Neutrophil (primary cell): ENCODE measurements around the gene MXD3.

Experiments used
- H3K27ac ChIP-seq: fragments of 200-600 bp; sonication (generic); 2 replicates; pipeline ENCODE4 v1.5.1; 2016; ENCODE audit warnings: mild to moderate bottlenecking, moderate library complexity
- H3K27me3 ChIP-seq: fragments of 200-600 bp; sonication (generic); 2 replicates; pipeline ENCODE4 v1.6.0; 2016; ENCODE audit warnings: mild to moderate bottlenecking
- H3K36me3 ChIP-seq: fragments of 200-600 bp; sonication (generic); 2 replicates; pipeline ENCODE4 v1.5.1; 2017
- H3K4me1 ChIP-seq, 2 experiments: fragments of 200-600 bp in 1 of 2; sonication (generic) in 1 of 2; 1 replicate in 1 of 2; 2 replicates in 1 of 2; pipeline versions ENCODE4 v1.5.1 to v1.6.1; 2013 to 2016; ENCODE audit warnings: low read depth in 1 of 2, low read length in 1 of 2, mild to moderate bottlenecking in 1 of 2, moderate library complexity in 1 of 2; ENCODE audit not compliant: control insufficient read depth in 1 of 2, insufficient read depth in 1 of 2
- H3K4me3 ChIP-seq, 2 experiments: fragments of 200-600 bp in 1 of 2; sonication (generic) in 1 of 2; 1 replicate in 1 of 2; 2 replicates in 1 of 2; pipeline ENCODE4 v1.5.1; 2013 to 2016; ENCODE audit warnings: low read depth in 1 of 2, low read length in 1 of 2, mild to moderate bottlenecking in 1 of 2, moderate library complexity in 1 of 2
- H3K9me3 ChIP-seq: fragments of 200-600 bp; sonication (generic); 2 replicates; pipeline ENCODE4 v1.5.1; 2016
- TF ChIP-seq, protein P1 (sequence below): fragments of 200-600 bp; sonication (generic); IDR thresholded peaks from 2 replicates; pipeline ENCODE4 v1.5.1; 2016; ENCODE audit warnings: antibody characterized with exemption

MXD3 gene

DNA sequence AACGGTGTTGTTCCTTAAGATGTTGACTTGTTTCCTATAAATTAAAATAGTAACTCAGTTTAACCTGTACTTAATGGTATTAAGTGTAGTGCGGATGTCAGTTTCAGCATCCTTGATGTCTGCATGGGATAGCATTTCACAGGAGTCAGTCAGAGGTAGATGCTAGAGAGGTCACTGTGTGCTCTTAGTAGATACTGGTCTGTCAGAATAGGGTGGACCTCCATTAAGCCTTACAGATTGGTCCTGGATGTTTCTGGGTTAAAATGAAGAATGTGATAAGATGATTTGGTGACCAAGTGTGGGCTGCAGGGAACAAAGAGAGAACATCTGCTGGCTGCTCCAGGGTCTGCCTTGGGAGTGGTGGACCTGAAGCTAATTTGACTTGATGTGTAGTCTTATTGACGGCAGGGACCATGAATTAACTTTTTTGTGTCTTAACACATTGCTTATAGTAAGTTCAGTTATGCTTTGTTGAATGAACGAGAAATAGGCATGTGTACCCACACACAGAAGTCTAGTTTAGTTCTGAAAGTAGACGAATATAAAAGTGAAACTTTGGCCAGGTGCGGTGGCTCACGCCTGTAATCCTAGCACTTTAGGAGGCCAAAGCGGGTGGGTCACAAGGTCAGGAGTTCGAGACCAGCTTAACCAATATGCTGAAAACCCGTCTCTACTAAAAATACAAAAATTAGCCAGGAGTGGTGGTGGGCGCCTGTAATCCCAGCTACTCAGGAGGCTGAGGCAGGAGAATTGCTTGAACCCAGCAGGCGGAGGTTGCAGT, 20.7 kb downstream of the MXD3 start:
- no peak overlapping the region for H3K4me3 ChIP-seq
- no peak overlapping the region for H3K27ac ChIP-seq
- TF ChIP-seq, protein P1, sequence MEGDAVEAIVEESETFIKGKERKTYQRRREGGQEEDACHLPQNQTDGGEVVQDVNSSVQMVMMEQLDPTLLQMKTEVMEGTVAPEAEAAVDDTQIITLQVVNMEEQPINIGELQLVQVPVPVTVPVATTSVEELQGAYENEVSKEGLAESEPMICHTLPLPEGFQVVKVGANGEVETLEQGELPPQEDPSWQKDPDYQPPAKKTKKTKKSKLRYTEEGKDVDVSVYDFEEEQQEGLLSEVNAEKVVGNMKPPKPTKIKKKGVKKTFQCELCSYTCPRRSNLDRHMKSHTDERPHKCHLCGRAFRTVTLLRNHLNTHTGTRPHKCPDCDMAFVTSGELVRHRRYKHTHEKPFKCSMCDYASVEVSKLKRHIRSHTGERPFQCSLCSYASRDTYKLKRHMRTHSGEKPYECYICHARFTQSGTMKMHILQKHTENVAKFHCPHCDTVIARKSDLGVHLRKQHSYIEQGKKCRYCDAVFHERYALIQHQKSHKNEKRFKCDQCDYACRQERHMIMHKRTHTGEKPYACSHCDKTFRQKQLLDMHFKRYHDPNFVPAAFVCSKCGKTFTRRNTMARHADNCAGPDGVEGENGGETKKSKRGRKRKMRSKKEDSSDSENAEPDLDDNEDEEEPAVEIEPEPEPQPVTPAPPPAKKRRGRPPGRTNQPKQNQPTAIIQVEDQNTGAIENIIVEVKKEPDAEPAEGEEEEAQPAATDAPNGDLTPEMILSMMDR = no peak
- peaks cover 86% of the 10 kb centered on the region for H3K36me3 ChIP-seq
- H3K9me3 ChIP-seq = no peaks in the 10 kb centered on the region
- peaks cover 16% of the 10 kb centered on the region in 2 experiments for H3K4me1 ChIP-seq
- no peaks in the 10 kb centered on the region for H3K27me3 ChIP-seq

DNA sequence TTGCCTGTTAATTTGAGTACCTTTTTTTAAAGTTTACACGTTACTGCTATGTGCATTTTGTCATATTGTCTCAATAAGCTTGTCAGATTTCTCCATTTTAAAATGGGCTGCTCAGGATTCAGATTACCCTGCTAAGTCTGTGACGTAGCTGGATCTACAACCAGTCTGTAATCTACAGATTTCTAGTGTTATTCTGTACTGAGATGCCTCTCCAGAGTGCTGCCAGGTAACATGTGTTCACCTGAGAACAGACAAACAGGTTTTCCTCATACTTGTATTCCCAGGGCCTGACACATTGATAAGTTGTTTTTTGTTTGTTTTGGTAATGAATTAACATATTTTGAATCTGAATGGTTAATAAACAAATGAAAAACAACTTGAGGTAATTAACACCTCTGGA, 23.5 kb downstream of the MXD3 start:
- H3K4me1 ChIP-seq = no peaks in the 10 kb centered on the region
- H3K9me3 ChIP-seq = no peaks in the 10 kb centered on the region
- H3K36me3 ChIP-seq = peaks cover 89% of the 10 kb centered on the region
- TF ChIP-seq, protein P1 = no peak
- no peak overlapping the region for H3K27ac ChIP-seq
- H3K27me3 ChIP-seq = no peaks in the 10 kb centered on the region
- H3K4me3 ChIP-seq = no peak overlapping the region

DNA sequence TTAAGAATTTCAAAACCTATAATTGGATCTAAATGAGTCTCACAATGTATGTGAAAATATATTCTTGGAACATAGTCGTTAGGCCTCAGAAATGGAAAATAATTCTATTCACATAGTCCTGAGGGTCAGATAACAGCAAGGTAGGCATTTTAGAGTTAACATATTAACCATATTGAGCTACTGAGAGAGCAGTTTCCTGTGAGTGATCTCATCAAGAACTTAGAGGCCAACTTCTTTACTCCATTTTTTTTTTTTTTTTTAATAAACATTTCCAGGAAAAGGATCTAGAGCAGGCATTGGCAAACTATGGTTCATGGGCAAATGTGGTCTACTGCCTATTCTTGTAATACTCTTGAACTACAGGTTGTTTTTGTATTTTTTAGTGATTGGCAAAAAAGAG, 34.8 kb downstream of the MXD3 start:
- no peak overlapping the region for H3K27ac ChIP-seq
- no peak overlapping the region for H3K4me3 ChIP-seq
- H3K4me1 ChIP-seq = no peaks in the 10 kb centered on the region
- peaks cover 73% of the 10 kb centered on the region for H3K36me3 ChIP-seq
- H3K27me3 ChIP-seq = no peaks in the 10 kb centered on the region
- no peaks in the 10 kb centered on the region for H3K9me3 ChIP-seq
- TF ChIP-seq, protein P1 = no peak

DNA sequence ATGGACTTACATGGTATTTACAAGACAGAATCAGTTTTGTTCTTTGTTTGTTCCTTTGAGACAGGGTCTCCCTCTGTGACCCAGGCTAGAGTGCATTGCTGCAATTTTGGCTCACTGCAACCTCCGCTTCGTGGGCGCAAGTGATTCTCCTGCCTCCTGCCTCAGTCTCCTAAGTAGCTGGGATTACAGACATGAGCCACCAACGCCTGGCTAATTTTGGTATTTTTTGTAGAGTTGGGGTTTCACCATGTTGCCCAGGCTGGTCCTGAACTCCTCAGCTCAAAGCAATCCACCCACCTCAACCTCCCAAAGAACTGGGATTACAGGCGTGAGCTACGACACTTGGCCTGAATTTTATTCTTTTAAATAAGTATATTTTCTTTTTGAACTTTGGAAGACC, 35.8 kb downstream of the MXD3 start:
- Histone ChIP-seq H3K27me3 (no peaks in the 10 kb centered on the region), H3K36me3 (peaks cover 75% of the 10 kb centered on the region), H3K4me1 (no peaks in the 10 kb centered on the region), H3K4me3 (no peak overlapping the region), H3K27ac (no peak overlapping the region), H3K9me3 (no peaks in the 10 kb centered on the region)
- TF ChIP-seq, protein P1 = no peak

DNA sequence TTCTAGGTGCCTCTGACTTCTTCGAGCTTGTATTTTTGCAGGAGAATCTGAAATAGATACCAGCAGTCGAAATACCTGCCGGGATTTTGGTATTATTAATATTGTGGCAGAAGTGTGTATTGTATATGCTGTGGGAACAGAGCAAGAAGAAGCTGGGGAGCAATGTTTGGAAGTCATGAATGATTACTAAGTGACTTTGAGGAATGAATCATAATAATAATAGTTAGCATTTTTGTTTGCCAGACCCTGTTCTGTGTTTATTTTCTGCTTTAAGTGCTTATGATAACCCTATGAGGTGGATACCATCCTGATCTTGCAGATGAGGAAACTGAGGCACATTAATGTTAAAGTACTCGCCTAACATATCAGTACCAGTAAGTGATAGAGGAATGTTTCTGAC, 40.6 kb downstream of the MXD3 start:
- H3K9me3 ChIP-seq = no peaks in the 10 kb centered on the region
- H3K4me1 ChIP-seq = no peaks in the 10 kb centered on the region
- H3K4me3 ChIP-seq = no peak overlapping the region
- H3K27me3 ChIP-seq = no peaks in the 10 kb centered on the region
- no peak overlapping the region for H3K27ac ChIP-seq
- TF ChIP-seq, protein P1 = no peak
- peaks cover 91% of the 10 kb centered on the region for H3K36me3 ChIP-seq
